Measurements from ENCODE around the gene LPIN3.

LPIN3 gene

DNA sequence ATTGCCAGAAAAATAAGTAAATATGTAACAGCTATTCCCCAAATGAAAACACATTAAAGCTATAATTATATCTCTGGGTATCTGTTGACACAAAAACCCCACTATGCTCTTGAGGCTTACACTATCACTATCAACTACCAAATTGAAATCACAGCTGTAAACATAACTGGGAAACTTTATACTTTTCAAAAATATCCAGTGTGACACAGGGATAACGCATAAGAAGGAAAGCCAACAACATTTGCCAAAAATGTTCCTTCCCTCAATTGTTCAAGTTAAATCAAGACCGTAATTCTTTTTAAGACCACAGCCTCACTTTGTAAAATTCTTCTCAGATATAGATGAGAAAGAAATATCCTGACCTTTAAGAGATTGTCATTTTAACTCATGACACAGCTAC is 26.2 kb upstream of the LPIN3 start:
- DNase-seq (no peak), ATAC-seq (ENCODE audit: insufficient read depth, low read depth) (no peak)
- H3K4me1 ChIP-seq (ENCODE audit: insufficient read depth, low read length): peaks cover 27% of the 10 kb centered on the region
- H3K9me3 ChIP-seq (ENCODE audit: insufficient read depth, low read length, severe bottlenecking): no peaks in the 10 kb centered on the region
- peaks cover 22% of the 10 kb centered on the region; the same call in 1 of the 2 replicates for H3K79me2 ChIP-seq (ENCODE audit: insufficient read depth, low read length)
- H4K20me1 ChIP-seq (ENCODE audit: insufficient read depth, low read length): peaks cover 5% of the 10 kb centered on the region; the same call in 1 of the 2 replicates
- no peak overlapping the region for H3K9ac ChIP-seq (ENCODE audit: low read depth, low read length)
- H3K27me3 ChIP-seq (ENCODE audit: insufficient read depth, low read length, poor library complexity): no peaks in the 10 kb centered on the region
- no peak overlapping the region for H3K27ac ChIP-seq (ENCODE audit: low read length)
- TF ChIP-seq EZH2 (IDR thresholded peaks at IDR 0.05; ENCODE audit: borderline replicate concordance, low read depth, low read length, severe bottlenecking): no peak
- TF ChIP-seq, protein P1, sequence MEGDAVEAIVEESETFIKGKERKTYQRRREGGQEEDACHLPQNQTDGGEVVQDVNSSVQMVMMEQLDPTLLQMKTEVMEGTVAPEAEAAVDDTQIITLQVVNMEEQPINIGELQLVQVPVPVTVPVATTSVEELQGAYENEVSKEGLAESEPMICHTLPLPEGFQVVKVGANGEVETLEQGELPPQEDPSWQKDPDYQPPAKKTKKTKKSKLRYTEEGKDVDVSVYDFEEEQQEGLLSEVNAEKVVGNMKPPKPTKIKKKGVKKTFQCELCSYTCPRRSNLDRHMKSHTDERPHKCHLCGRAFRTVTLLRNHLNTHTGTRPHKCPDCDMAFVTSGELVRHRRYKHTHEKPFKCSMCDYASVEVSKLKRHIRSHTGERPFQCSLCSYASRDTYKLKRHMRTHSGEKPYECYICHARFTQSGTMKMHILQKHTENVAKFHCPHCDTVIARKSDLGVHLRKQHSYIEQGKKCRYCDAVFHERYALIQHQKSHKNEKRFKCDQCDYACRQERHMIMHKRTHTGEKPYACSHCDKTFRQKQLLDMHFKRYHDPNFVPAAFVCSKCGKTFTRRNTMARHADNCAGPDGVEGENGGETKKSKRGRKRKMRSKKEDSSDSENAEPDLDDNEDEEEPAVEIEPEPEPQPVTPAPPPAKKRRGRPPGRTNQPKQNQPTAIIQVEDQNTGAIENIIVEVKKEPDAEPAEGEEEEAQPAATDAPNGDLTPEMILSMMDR (IDR thresholded peaks at IDR 0.05; ENCODE audit: borderline replicate concordance, extremely low read depth, low read length, poor library complexity, severe bottlenecking): no peak
- H3K36me3 ChIP-seq (ENCODE audit: insufficient read depth, low read length): no peaks in the 10 kb centered on the region
- H3K4me2 ChIP-seq (ENCODE audit: insufficient read depth, low read length): no peak overlapping the region
- no peak overlapping the region for H3K4me3 ChIP-seq (ENCODE audit: low read depth in 1 of 2, low read length in 2 of 2)
- no peak overlapping the region for H2AFZ ChIP-seq (ENCODE audit: low read depth, low read length)

DNA sequence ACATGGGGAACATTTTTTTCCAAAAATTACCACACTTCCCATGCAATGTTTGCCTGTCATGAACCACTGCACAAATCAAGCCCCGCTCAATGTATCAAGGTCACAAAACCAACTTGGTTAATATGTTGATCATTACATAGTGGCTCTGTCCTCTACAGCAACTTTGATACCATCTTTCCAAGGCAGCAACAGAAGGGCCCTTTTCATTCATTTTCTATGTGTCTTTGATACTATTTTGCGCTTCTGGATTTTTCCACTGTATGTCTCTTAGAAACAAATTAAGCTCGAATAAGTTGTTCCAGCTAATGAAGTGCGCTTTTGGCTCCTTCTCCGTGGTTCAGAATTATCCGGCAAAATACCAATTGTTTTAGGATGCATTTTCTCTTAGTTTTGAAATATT is 24.6 kb upstream of the LPIN3 start:
- Histone ChIP-seq H3K4me3 (ENCODE audit: low read depth in 1 of 2, low read length in 2 of 2) (peak overlapping the region in 1 of 2 experiments; percentile 80; a peak in 1 of 4 replicates), H3K79me2 (ENCODE audit: insufficient read depth, low read length) (peaks cover 19% of the 10 kb centered on the region; the same call in 1 of the 2 replicates), H3K4me2 (ENCODE audit: insufficient read depth, low read length) (peak overlapping the region; percentile 93), H3K9me3 (ENCODE audit: insufficient read depth, low read length, severe bottlenecking) (no peaks in the 10 kb centered on the region), H3K9ac (ENCODE audit: low read depth, low read length) (peak overlapping the region; percentile 69; the same call in 1 of the 2 replicates), H3K36me3 (ENCODE audit: insufficient read depth, low read length) (no peaks in the 10 kb centered on the region), H3K27ac (ENCODE audit: low read length) (no peak overlapping the region), H4K20me1 (ENCODE audit: insufficient read depth, low read length) (no peaks in the 10 kb centered on the region), H3K27me3 (ENCODE audit: insufficient read depth, low read length, poor library complexity) (no peaks in the 10 kb centered on the region), H3K4me1 (ENCODE audit: insufficient read depth, low read length) (peaks cover 27% of the 10 kb centered on the region), H2AFZ (ENCODE audit: low read depth, low read length) (no peak overlapping the region)
- TF ChIP-seq EZH2 (IDR thresholded peaks at IDR 0.05; ENCODE audit: borderline replicate concordance, low read depth, low read length, severe bottlenecking): no peak
- TF ChIP-seq, protein P1 (IDR thresholded peaks at IDR 0.05; ENCODE audit: borderline replicate concordance, extremely low read depth, low read length, poor library complexity, severe bottlenecking): no peak
- no peak for ATAC-seq (ENCODE audit: insufficient read depth, low read depth)
- no peak for DNase-seq

DNA sequence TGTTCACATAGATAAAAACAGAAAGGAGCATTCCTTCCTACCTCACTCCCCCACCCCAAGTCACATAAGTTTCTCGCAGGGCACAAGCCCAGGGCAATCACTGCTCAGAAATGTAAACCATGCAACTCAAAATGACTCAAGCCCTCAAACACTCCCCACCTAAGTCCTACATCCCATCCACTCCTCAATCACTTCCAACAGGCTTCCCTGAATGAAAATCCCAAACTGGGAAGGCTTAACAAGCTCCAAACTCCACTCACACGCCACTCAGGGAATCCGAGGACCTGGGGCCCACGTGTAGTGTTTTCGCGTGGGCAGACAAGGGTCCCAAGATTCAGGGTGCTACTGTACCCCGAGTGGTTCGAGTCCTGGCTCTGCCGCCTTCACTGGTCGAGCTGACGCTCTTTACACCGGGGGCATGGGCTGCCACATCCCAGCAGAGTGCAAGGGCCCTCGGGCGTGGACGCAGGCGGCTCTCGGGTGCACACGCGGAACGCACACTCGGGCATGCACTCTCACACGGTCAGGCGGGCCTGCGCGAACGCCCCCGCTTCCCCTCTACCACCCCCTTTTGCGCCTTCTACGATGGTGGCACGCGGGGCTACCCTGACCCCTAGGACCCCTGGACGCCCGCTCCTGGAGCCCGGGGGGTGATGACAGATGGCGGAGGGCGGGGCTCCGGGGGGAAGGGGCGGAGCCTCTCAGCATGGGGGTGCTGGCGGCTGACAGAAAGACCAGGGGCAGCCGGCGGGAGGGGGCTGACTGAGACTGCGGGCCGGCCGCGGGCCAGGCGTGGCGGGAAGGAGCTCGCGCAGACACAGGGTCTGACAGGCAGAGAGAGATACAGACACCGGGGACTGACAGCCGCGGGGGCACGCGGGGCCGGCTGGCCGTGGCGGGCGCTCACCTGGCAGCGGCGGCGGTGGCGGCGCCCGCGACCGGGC is 23.7 kb upstream of the LPIN3 start:
- peak overlapping the region; percentile 76 for H2AFZ ChIP-seq (ENCODE audit: low read depth, low read length)
- no peaks in the 10 kb centered on the region for H4K20me1 ChIP-seq (ENCODE audit: insufficient read depth, low read length)
- peak overlapping the region; percentile 79 for H3K27ac ChIP-seq (ENCODE audit: low read length)
- H3K4me1 ChIP-seq (ENCODE audit: insufficient read depth, low read length): peaks cover 27% of the 10 kb centered on the region
- ATAC-seq (ENCODE audit: insufficient read depth, low read depth) (peak; percentile 25), DNase-seq (peak; percentile 80)
- H3K4me2 ChIP-seq (ENCODE audit: insufficient read depth, low read length): peak overlapping the region; percentile 93
- peaks cover 19% of the 10 kb centered on the region; the same call in 1 of the 2 replicates for H3K79me2 ChIP-seq (ENCODE audit: insufficient read depth, low read length)
- H3K27me3 ChIP-seq (ENCODE audit: insufficient read depth, low read length, poor library complexity): no peaks in the 10 kb centered on the region
- no peaks in the 10 kb centered on the region for H3K36me3 ChIP-seq (ENCODE audit: insufficient read depth, low read length)
- peak overlapping the region; percentile 63 to 80 for H3K4me3 ChIP-seq (ENCODE audit: low read depth in 1 of 2, low read length in 2 of 2)
- TF ChIP-seq, protein P1 (IDR thresholded peaks at IDR 0.05; ENCODE audit: borderline replicate concordance, extremely low read depth, low read length, poor library complexity, severe bottlenecking): no peak
- no peak for TF ChIP-seq EZH2 (IDR thresholded peaks at IDR 0.05; ENCODE audit: borderline replicate concordance, low read depth, low read length, severe bottlenecking)
- no peaks in the 10 kb centered on the region for H3K9me3 ChIP-seq (ENCODE audit: insufficient read depth, low read length, severe bottlenecking)
- H3K9ac ChIP-seq (ENCODE audit: low read depth, low read length): peak overlapping the region; percentile 69

Measured in DND-41 (cell line).